Endothelial cell of umbilical vein (primary cell): ENCODE measurements around the gene PEMT. TPM values are rescaled to one million over a fixed set of nuclear protein-coding genes. Genes with fewer than 3 reads are reported as not detected.

ENCODE experiments used
- BruUV-seq: library from RNA; stranded (reverse); fragments of 400-500 nt; replicated peaks from 2 replicates; lab custom pipeline; 2021; lab: Mats Ljungman, UMichigan
- CTCF ChIA-PET: fragments of 300-600, 350-600 bp; sonication (Branson Sonifier 250); formaldehyde crosslinking; loops from one replicate; lab custom pipeline; 2021; ENCODE audit warnings: antibody characterized with exemption, inconsistent platforms; lab: Charles Lee
- POLR2A ChIA-PET: fragments of 300-600, 350-600 bp; sonication (Branson Sonifier 250); formaldehyde crosslinking; loops from one replicate; lab custom pipeline; 2021; ENCODE audit warnings: antibody characterized with exemption, inconsistent platforms; lab: Charles Lee
- DNase-seq: peaks from one replicate; pipeline ENCODE4 v3.0.0-alpha.2; 2011; ENCODE audit warnings: low read depth, low spot score
- FAIRE-seq: peaks from 2 replicates; lab custom pipeline; 2011; peaks lifted over from hg19 to GRCh38; lab: Jason Lieb, UNC
- H2AFZ ChIP-seq: 2 replicates; pipeline ENCODE4 v1.6.0; 2012; ENCODE audit warnings: low read depth, low read length, control low read depth, inconsistent platforms
- H3K27ac ChIP-seq: 2 replicates; pipeline ENCODE4 v1.5.1; 2011; ENCODE audit warnings: low read depth, mild to moderate bottlenecking, control low read depth, low read length, moderate library complexity; ENCODE audit not compliant: insufficient read depth
- H3K27me3 ChIP-seq, 2 experiments: 2 replicates each; pipeline versions ENCODE4 v1.6.0 to v1.6.1; 2011; ENCODE audit warnings: low read length in 2 of 2, mixed read lengths in 1 of 2; ENCODE audit not compliant: control insufficient read depth in 2 of 2, insufficient read depth in 2 of 2
- H3K36me3 ChIP-seq, 2 experiments: 2 replicates in 1 of 2; 3 replicates in 1 of 2; pipeline ENCODE4 v1.5.1; 2011; ENCODE audit warnings: low read length in 2 of 2, mild to moderate bottlenecking in 1 of 2, moderate library complexity in 1 of 2; ENCODE audit not compliant: control insufficient read depth in 2 of 2, insufficient read depth in 2 of 2; ENCODE audit errors: extremely low read depth in 1 of 2
- H3K4me1 ChIP-seq: 3 replicates; pipeline ENCODE4 v1.5.1; 2011; ENCODE audit warnings: mild to moderate bottlenecking, low read length; ENCODE audit not compliant: control insufficient read depth, insufficient read depth; ENCODE audit errors: extremely low read depth
- H3K4me2 ChIP-seq: 2 replicates; pipeline ENCODE4 v1.6.1; 2011; ENCODE audit warnings: low read length, control low read depth, mixed read lengths; ENCODE audit not compliant: insufficient read depth
- H3K4me3 ChIP-seq, 3 experiments: fragments of 200-600 bp in 1 of 3; sonication (generic), shearing (Covaris generic) in 1 of 3; replicated peaks in 1 of 3; 2 replicates each; pipeline ENCODE4 v1.5.1; 2011 to 2016; ENCODE audit warnings: control low read depth in 3 of 3, low read length in 3 of 3, mild to moderate bottlenecking in 2 of 3, inconsistent platforms in 1 of 3, low read depth in 1 of 3, moderate library complexity in 1 of 3; ENCODE audit not compliant: insufficient read depth in 1 of 3
- H3K79me2 ChIP-seq: 2 replicates; pipeline ENCODE4 v1.6.0; 2012; ENCODE audit warnings: low read length, inconsistent platforms; ENCODE audit not compliant: control insufficient read depth, insufficient read depth
- H3K9ac ChIP-seq: replicated peaks from 2 replicates; pipeline ENCODE3; 2011; ENCODE audit warnings: low read length, control low read depth; ENCODE audit not compliant: insufficient read depth; ENCODE audit errors: extremely low read depth
- H3K9me1 ChIP-seq: replicated peaks from 3 replicates; pipeline ENCODE4 v1.6.0; 2011; ENCODE audit warnings: mild to moderate bottlenecking, low read length; ENCODE audit not compliant: control insufficient read depth, insufficient read depth; ENCODE audit errors: extremely low read depth
- H3K9me3 ChIP-seq: replicated peaks from 2 replicates; pipeline ENCODE4 v1.5.1; 2012; ENCODE audit warnings: low read length, inconsistent platforms; ENCODE audit not compliant: control insufficient read depth, insufficient read depth
- H4K20me1 ChIP-seq: replicated peaks from 2 replicates; pipeline ENCODE3; 2011; ENCODE audit warnings: mild to moderate bottlenecking, low read length; ENCODE audit not compliant: control insufficient read depth, insufficient read depth; ENCODE audit errors: extremely low read depth
- CTCF ChIP-seq, 2 donors: IDR thresholded peaks; 1 replicate in 1 of 2; 2 replicates in 1 of 2; pipeline ENCODE4 v1.5.1; 2011; ENCODE audit warnings: low read length in 2 of 2, mild to moderate bottlenecking in 2 of 2, moderate library complexity in 2 of 2, control low read depth in 1 of 2, inconsistent platforms in 1 of 2, low read depth in 1 of 2; ENCODE audit not compliant: insufficient read depth in 1 of 2; ENCODE audit errors: extremely low read depth in 1 of 2
- EZH2 ChIP-seq: IDR thresholded peaks from 2 replicates; pipeline ENCODE4 v1.6.1; 2012; ENCODE audit warnings: borderline replicate concordance, low read depth, mild to moderate bottlenecking, moderate library complexity, low read length, inconsistent platforms; ENCODE audit not compliant: severe bottlenecking
- FOS ChIP-seq: IDR thresholded peaks from 2 replicates; pipeline ENCODE4 v1.6.1; 2011; ENCODE audit warnings: mild to moderate bottlenecking, low read length, moderate library complexity, borderline replicate concordance; ENCODE audit not compliant: insufficient read depth
- GATA2 ChIP-seq: IDR thresholded peaks from 2 replicates; pipeline ENCODE4 v1.7.0; 2011; ENCODE audit warnings: low read depth, mild to moderate bottlenecking, moderate library complexity, mixed read lengths, low read length; ENCODE audit not compliant: insufficient read length, insufficient read depth
- JUN ChIP-seq: IDR thresholded peaks from 2 replicates; pipeline ENCODE4 v1.6.1; 2011; ENCODE audit warnings: borderline replicate concordance, low read depth; ENCODE audit not compliant: insufficient read length, insufficient read depth
- MAX ChIP-seq: IDR thresholded peaks from 2 replicates; pipeline ENCODE4 v1.6.1; 2011; ENCODE audit not compliant: insufficient read depth, insufficient read length
- MYC ChIP-seq: IDR thresholded peaks from one replicate; pipeline ENCODE4 v1.6.1; 2011; ENCODE audit warnings: mild to moderate bottlenecking, low read depth, low read length
- POLR2A ChIP-seq: IDR thresholded peaks from 2 replicates; pipeline ENCODE4 v1.6.1; 2012; ENCODE audit warnings: low read depth, mild to moderate bottlenecking, control low read depth, low read length
- POLR2AphosphoS5 ChIP-seq: IDR thresholded peaks from 2 replicates; pipeline ENCODE4 v1.6.1; 2012; ENCODE audit warnings: low read depth, mild to moderate bottlenecking, control low read depth, low read length, moderate library complexity; ENCODE audit not compliant: insufficient read depth
- dilution Hi-C: fragments of 300-500 bp; cut with MboI; formaldehyde crosslinking; loops from one replicate; pipeline ENCODE4 v1.15.0; 2019; ENCODE audit warnings: low sequenced_read_pairs; ENCODE audit not compliant: extremely low pct_ligation_motif_present
- intact Hi-C: fragments of 100-400 bp; cut with micrococcal nuclease; formaldehyde crosslinking; loops from one replicate; pipeline ENCODE4 v1.10.0; 2022
- polyA plus RNA-seq, 4 experiments: library from polyadenylated mRNA; depleted of rRNA in 3 of 4; stranded (reverse) in 3 of 4; unstranded in 1 of 4; fragments of >200 nt; gene quantifications; 2 replicates each; pipeline versions ENCODE4 v1.2.1 to v1.2.3, GENCODE V29; 2011 to 2012; ENCODE audit warnings: missing spikeins in 1 of 4
- total RNA-seq: library from RNA; stranded (reverse); gene quantifications from 2 replicates; pipeline ENCODE4 v1.2.3, GENCODE V29; 2021

The PEMT gene
- total and polyA plus RNA-seq, 2 donors (not counting 3 experiments of a cell fraction or from before 2014, with no cell fraction given), result 35.1 to 58.4 TPM

- Histone ChIP-seq H3K9me1 (no peaks in the 10 kb centered on the region), H3K79me2 (no peaks in the 10 kb centered on the region), H4K20me1 (no peaks in the 10 kb centered on the region), H3K4me2 (peak overlapping the region; percentile 76), H3K4me1 (peaks cover 13% of the 10 kb centered on the region), H3K4me3 (peak overlapping the region; percentile 39 to 53 (median 39)), H3K9me3 (no peaks in the 10 kb centered on the region), H2AFZ (peak overlapping the region; percentile 68), H3K27ac (peak overlapping the region; percentile 28), H3K36me3 (peaks cover 4 to 8% of the 10 kb centered on the region in 2 experiments), H3K9ac (peak overlapping the region; percentile 56), H3K27me3 (no peaks in the 10 kb centered on the region)
- POLR2A ChIA-PET, result interaction anchor here (0.9 to 2.7 kb wide), 4 partner anchors 9 to 96 kb away, joined by 3 to 11 read pairs (median 8); partner anchors contain the start of gene PEMT
- no peak for TF ChIP-seq MAX
- TF ChIP-seq JUN, result no peak
- no peak for TF ChIP-seq CTCF (IDR thresholded peaks at IDR 0.05; ENCODE audit: extremely low read depth in 1 of 2, insufficient read depth in 1 of 2, low read depth in 1 of 2, low read length in 2 of 2)
- no peak for TF ChIP-seq POLR2AphosphoS5
- TF ChIP-seq EZH2, result no peak
- TF ChIP-seq MYC, result no peak
- TF ChIP-seq FOS, result no peak
- TF ChIP-seq POLR2A, result no peak
- TF ChIP-seq GATA2, result no peak
- intact Hi-C loops, result loop anchor here (1.0 to 10.0 kb wide), 6 partner anchors 49 to 419 kb away; partner anchors contain the start of gene PEMT
- FAIRE-seq (peak; percentile 59), DNase-seq (no peak)
- dilution Hi-C loops, result no loop called here
- TSS peak; percentile 81 for BruUV-seq
- CTCF ChIA-PET, result interaction anchor here (0.6 to 3.1 kb wide), 30 partner anchors 11 to 1440 kb away, joined by 3 to 84 read pairs (median 7); no protein-coding TSS in a partner anchor
These were observed 95.8 kb downstream of the PEMT start for GRCh38 chr17:17495536-17496188.
